GM18873 (cell line): ENCODE data around the gene KCNJ15.

Source experiments
- ATAC-seq: cut with Tn5 transposase; IDR thresholded peaks from one replicate; pipeline ENCODE4 v1.9.1; 2021; ENCODE audit warnings: mild to moderate bottlenecking, moderate library complexity, moderate number of reproducible peaks; ENCODE audit not compliant: unreplicated experiment, low FRiP score

KCNJ15 gene

GRCh38 chr21:38294609-38295008 lies 37.8 kb downstream of the KCNJ15 start:
- no peak for ATAC-seq

- no peak for ATAC-seq
Measured at GRCh38 chr21:38295997-38296764, 39.4 kb downstream of the KCNJ15 start.

- ATAC-seq: no peak
Measured at GRCh38 chr21:38297194-38297631, 40.4 kb downstream of the KCNJ15 start.

GRCh38 chr21:38297871-38298270 lies 41.1 kb downstream of the KCNJ15 start:
- no peak for ATAC-seq

GRCh38 chr21:38298832-38299231 lies 42.0 kb downstream of the KCNJ15 start:
- no peak for ATAC-seq

GRCh38 chr21:38299671-38300070 lies 42.9 kb downstream of the KCNJ15 start:
- no peak for ATAC-seq

GRCh38 chr21:38300141-38300578 lies 43.4 kb downstream of the KCNJ15 start:
- ATAC-seq: no peak

- ATAC-seq: no peak
Measured at GRCh38 chr21:38301321-38302214, 44.8 kb downstream of the KCNJ15 start.

- ATAC-seq: no peak
Measured at GRCh38 chr21:38303300-38303699, 46.5 kb downstream of the KCNJ15 start.

GRCh38 chr21:38306433-38307141 lies 49.8 kb downstream of the KCNJ15 start:
- ATAC-seq: no peak

- ATAC-seq: no peak
Measured at GRCh38 chr21:38307771-38308531, 51.2 kb downstream of the KCNJ15 start.

- no peak for ATAC-seq
Measured at GRCh38 chr21:38308532-38309119, 51.8 kb downstream of the KCNJ15 start.

GRCh38 chr21:38310646-38311485 lies 54.1 kb downstream of the KCNJ15 start:
- ATAC-seq: no peak

GRCh38 chr21:38311765-38312164 lies 55.0 kb downstream of the KCNJ15 start:
- ATAC-seq: no peak

- no peak for ATAC-seq
Measured at GRCh38 chr21:38312822-38313221, 56.0 kb downstream of the KCNJ15 start.

- no peak for ATAC-seq
Measured at GRCh38 chr21:38314558-38314957, 57.8 kb downstream of the KCNJ15 start.

GRCh38 chr21:38315122-38315521 lies 58.3 kb downstream of the KCNJ15 start:
- ATAC-seq: no peak

GRCh38 chr21:38319781-38320180 lies 63.0 kb downstream of the KCNJ15 start:
- no peak for ATAC-seq

GRCh38 chr21:38321568-38321967 lies 64.8 kb downstream of the KCNJ15 start:
- ATAC-seq: no peak
